SIG-M5 treated with dmso at 0.1 percent for 504 hours (cell line): Measurements from ENCODE around the gene CEL.

ENCODE experiments used
- DNase-seq: peaks from one replicate; lab custom pipeline; 2025; ENCODE audit not compliant: unreplicated experiment; lab: John Stamatoyannopoulos, UW

The CEL gene

DNA sequence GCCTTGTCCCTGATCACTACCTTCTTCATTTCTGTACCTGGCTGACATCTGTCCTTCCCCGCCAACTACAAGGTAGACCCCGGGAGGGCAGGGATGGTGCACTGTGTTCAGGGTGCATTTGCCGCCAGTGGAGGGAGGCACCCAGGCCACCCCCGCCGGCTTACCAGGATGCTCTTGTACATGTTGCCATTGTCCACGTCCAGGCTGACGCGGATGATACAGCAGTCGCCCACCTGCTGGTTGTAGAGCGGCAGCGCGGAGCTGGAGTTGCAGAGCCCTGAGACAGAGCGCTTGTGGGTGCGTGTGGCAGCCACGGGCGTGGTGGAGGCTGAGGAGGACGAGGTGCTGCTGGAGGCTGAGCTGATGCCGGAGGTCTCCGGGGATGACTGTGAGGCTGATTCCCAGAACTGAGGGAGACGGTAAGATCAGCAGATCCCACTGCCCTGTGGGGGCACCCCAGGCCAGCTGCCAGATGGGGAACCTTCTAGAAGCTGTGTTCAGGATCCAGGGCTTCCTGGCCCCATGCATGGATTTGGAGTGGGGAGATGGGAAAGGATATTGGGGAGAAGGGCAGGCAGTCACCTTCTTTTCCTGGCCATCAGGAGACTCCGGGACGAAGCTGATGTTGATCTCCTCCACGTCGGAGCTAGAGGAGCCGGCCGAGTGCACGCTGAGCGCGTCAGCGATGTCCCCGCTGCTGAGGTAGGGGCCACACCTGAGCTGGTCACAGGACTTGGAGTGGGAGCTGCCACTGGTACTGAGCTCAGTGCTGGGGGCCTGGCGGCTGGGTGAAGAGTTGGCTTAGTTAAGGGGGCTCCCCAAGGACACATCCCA lies 39.8 kb downstream of the CEL start:
- no peak for DNase-seq

- DNase-seq, result no peak
These were observed 40.6 kb downstream of the CEL start for GRCh38 chr9:133102190-133103021.

DNA sequence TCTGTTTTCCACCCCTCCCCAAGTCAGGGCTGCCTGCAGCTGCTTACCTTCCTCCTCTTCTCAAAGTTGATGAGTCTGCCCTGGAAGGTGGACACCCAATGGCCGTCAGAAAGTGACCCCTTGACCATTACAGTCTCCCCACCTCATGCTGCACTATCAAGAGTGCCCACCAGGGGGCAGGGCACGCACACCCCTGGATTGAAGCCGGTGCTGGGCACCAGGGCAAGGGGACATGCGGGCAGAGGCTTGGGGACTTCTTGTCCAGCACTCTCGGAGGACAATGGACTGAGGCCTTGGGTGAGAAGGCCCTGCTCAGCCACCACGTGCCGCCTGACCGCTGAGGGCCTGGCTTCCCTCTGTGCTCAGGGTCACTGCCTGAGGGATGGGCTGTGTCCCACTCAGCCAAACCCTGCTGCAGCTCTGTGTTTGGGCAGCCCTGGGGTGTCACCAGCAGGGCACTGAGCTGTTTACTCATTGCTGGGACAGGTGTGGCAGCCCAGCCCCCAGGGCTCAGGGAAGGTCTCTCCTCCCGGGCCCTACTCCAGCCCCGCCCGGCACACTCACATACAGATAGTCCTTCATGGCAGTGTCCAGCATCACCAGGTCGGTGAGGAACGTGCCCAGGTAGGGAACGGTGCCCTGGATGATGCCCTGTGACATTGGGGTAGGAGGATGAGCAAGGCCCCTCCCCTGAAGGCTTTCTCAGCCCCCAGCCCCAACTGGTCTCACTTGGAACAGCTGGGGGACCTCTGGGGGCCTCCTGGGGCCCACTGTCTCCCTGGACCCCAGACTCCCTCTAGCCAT lies 41.6 kb downstream of the CEL start:
- DNase-seq, result no peak

GRCh38 chr9:133103987-133104505 lies 42.3 kb downstream of the CEL start:
- no peak for DNase-seq

DNA sequence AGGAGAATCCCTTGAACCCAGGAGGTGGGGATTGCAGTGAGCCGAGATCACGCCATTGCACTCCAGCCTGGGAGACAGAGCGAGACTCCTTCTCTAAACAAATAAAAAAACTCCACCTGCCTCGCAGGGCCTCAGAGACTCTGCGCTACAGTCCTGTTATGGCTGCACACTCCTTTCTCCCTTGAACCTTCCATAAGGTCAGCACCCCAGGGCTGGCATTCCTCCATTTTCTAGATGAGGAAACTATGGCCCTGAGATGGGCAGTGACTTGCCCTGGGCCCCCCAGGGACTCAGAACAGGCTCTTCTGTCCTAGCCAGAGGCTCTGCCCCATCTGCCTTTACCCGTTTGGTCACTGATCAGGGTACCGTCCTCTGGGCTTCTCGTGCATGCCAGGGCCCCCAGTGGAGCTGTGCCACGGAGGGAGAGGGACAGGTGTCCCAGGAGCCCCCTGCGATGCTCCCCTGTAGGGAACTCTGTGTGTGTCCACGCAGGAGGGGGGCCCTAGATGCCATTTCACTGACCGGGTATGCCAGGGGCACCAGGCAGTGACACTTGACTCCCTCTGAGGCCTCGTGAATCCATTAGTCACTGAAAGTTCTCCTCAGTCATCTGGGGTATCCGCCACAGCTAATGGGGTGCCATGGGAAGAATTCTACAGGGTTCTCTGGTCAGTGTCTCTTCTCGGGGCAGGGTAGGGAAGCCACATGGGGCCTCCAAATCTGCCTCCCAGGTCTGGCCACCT lies 43.1 kb downstream of the CEL start:
- DNase-seq, result no peak

GRCh38 chr9:133105461-133105770 lies 43.6 kb downstream of the CEL start:
- DNase-seq, result no peak

DNA sequence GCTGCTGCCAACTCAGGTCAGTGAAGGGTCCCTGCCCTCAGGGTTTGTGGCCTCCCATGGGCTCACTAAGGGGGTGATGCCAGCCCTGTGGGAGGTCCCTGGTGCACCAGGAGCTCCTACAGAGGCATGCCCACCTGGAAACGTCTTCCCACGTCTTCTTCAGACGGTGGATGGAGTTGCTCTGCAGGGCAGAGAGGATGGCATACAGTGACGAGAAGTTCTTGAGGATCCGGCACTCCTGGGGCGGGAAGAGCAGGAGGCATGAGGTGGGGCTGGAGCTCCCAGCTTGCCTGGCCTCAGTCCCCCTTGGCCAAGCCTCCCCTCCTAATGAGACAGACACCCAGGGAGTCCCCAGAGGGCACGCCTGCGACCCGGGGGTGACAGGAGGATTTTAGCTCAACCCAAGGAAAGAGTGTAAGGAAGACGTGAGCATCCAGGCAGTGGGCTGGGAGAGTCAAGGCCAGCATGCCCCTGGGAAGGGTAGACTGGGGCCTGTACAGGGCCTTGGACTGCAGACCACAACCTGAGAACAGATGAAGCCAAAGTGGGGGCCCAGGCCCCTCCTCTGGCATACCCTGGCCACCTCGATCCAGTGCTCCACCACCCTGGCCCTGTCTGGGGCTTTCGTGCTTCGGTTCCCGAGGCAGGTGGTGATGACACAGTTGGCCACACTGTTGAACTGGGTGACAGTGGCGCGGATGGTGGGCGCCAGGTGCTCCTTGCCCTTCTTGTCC lies 44.9 kb downstream of the CEL start:
- DNase-seq, result no peak

DNA sequence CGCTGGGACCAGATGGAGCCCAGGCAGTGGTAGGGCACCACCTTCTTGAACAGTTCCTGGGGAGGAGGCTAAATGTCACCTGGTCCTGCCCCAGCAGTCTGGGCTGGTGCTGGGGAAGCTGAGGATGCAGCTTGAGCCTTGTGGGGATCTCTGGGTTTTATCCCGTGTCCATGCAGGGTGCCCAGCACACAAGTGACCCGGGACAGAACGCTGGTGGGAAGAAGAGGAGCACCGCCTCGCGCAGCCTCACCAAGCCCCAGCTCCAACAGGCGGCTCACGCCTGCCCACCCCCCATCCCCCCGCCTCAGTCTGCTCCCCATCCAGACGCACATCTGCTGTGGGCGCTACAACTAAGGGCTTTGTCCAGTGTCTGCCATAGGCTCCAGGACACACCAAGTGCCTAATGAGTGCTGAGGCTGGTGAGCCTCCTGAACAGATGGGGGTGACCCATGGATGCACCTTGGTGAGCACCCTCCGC lies 45.5 kb downstream of the CEL start:
- DNase-seq, result no peak

- DNase-seq, result no peak
These were observed 46.4 kb downstream of the CEL start for GRCh38 chr9:133107961-133108793.

DNA sequence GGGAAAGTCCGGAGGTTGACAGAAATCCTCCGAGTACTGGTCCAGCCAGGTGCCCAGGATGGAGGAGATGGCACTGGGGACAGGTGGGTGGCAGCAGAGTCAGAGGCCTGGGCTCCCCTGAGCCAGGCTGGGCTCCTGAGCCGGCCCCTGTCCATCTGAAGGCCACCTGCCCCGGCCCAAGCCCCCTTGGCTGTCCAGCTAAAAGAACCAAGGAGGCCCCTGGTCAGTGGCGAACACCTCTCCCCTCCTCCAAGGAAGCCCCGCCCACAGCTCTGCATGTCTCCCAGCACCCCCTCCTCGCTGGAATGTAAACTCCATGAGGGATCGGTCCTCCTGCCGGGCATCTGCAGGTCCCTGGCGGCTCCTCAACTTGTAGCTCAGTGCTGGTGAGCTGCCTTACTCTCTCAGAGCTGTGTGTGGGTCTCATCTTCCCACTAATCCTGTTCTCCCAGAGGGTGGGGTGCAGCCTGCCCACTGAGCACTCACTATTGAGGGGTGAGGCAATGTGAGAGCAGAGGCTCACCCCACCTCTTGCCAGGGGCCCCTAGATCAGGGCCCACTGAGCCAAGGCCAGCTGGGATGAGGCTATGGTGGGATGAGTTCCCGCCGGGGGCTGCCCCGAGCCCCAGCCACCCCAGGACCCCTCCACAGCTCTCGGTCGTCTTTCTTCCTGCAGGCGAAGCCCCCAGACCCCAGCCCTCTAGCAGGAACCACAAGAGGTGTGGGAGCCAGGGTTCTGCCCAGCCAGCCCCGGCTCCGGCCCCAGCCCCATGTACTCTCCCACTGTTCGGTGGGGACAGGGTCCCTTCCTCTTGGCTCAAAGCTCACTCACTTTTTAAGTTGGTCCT lies 47.2 kb downstream of the CEL start:
- DNase-seq, result no peak

DNA sequence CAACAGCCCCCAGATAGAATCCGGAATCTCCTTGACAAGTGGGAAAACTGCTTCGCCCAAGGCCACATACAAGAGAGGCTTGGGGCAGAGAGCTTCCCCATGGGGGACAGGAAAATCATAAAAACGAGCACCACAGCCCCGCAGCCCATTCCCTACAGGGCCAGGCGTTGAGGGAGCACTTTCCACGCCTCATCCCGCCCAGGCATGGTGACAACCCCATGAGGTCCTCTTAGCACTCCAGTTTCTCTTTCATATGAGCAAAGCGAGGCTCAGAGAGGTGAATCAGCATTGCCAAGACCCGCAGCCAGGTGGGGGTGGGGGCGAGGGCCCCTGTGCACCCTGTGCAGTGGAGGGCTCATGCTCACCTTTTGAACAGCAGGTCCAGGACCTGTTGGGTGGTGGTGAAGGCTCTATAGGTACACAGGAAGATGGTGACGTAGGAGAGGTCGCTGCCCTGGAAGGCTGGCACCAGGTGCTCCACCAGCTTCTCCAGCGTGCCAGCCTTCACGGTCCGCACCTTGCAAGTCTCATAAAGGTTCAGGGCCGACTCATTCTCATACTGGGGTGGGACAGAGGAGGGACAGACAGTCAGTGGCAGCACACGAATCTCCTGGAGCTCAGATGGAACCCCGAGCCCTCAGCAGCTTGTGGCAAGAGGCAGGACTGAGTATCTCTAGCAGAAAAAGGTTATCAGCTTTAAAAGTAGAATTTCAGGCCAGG lies 48.3 kb downstream of the CEL start:
- no peak for DNase-seq

DNA sequence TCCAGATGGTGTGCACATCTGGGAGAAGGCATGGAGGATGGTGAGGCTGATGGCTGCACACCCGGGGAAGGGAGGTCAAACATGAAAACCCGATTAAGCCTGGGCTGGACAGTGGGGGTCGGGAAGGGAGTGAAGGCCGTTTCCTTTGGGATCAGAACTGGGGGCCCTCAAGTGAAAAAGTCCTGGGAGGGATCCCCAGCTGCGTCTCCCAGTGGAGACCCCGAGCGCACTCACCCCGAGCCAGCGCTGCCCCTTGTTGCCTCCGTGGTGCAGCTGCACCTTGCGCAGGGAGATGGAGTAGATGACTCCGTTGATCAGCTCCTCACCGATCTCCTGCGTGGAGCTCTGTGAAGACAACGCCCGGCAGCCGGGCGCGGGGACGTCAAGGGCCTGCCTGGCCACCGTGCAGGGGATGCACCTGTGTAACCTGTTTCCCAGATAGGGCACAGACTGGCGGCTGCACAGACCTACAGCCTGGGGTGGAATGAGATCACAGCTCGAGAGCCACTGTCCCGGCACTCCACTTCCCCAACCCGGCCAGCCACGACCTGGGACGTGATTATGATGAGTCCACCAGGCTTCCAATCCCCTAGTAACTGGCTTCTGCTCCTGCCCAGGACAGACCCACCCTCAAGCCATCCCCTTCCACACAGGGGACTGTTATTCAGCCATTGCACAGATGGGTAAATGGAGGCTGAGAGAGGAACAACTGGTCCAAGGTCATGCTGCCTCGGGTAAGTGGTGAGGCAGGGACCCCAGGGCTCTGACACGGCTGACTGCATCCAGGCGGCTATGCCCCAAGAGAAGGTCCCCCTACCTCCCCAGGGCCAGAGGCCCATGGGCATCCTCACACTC lies 50.3 kb downstream of the CEL start:
- DNase-seq, result no peak

DNA sequence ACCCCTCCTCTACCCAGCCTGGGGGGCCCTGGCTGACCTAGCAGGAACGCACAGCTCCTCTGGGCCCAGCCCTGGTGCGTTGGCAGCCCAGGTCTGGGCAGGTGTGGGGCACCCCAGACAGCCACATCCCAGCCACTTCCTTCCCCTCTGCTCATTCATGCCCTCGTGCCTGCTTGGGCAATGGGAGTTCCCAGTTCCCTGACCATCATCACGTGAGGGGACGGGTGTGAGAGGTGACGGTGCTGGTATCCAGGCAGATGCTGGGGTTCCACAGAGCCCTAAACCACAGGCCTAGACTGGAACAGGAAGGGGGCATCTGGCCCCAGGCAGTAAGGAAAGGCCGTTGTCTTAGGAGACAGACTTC lies 50.9 kb downstream of the CEL start:
- peak; percentile 14 for DNase-seq

GRCh38 chr9:133113163-133113948 lies 51.6 kb downstream of the CEL start:
- DNase-seq, result no peak

DNA sequence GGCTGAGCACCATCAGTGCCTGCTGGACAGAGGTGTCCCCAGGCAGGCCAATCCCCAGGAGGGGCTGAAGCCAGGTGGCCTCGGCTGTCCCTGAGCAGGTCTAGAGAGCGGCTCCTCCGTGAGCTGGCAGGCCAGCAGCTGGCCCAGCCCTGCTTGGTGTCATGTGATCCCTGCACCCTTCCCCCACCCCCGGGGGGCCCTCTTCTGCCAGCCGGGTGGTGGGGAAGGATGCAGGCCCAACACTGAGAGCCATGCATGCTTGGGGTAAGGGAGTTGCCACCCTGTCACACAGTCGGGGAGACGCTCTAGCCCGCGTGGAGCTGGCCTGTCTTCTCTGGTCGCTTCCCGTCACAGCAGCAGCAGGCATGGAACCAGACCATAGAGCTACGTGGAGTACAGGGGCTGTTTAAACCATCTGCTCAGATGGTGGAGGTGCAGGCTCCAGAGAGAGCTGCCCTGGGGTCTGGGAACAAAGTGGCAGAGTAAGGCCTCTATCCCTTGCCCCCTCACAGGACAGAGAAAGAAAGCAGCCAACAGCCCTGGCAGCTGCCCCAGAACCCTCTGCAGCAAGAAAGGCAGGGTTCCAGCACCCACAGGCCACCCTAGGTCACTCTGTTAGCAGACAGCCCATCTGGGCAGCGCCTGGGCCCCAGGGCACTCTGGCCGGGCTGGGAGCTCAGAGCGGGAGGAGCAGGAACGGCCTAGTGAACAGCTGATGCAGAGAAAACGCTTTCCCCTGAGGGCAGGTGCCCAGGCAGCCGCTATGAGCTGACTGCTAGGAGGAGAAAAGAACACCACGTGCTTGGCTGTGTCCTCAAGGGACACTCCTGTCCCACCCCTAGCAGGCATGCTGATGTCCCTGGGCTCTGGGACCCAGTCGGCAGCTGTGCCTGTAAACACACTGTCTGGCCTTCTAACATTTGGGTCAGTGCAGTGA lies 52.4 kb downstream of the CEL start:
- peak; percentile 25 for DNase-seq
